Caco-2 (cell line): ENCODE data around the gene S100A16. TPM values are rescaled to one million over a fixed set of nuclear protein-coding genes. Genes with fewer than 3 reads are reported as not detected.

Experiments
- BruUV-seq: library from RNA; stranded (reverse); fragments of 400-500 nt; replicated peaks from 2 replicates; lab custom pipeline; 2021; lab: Mats Ljungman, UMichigan
- CTCF ChIA-PET: fragments of 300-600 bp; sonication (Branson Sonifier 250); formaldehyde crosslinking; loops from one replicate; lab custom pipeline; 2022; ENCODE audit warnings: antibody characterized with exemption; lab: Charles Lee
- POLR2A ChIA-PET: fragments of 300-600 bp; sonication (Branson Sonifier 250); formaldehyde crosslinking; loops from one replicate; lab custom pipeline; 2022; ENCODE audit warnings: antibody characterized with exemption; lab: Charles Lee
- DNase-seq, 2 experiments: peaks; one replicate each; pipeline versions ENCODE4 v3.0.0 to v3.0.0-alpha.2; 2020 to 2022
- H3K27me3 ChIP-seq: replicated peaks from 2 replicates; pipeline ENCODE4 v1.6.0; 2011; ENCODE audit warnings: low read length; ENCODE audit not compliant: control insufficient read depth, insufficient read depth
- H3K36me3 ChIP-seq: 2 replicates; pipeline ENCODE4 v1.5.1; 2011; ENCODE audit warnings: low read length; ENCODE audit not compliant: control insufficient read depth, insufficient read depth
- H3K4me1 ChIP-seq: fragments of 250-450 bp; sonication (Bioruptor Pico); 2 replicates; pipeline ENCODE4 v1.5.1; 2020; ENCODE audit warnings: mild to moderate bottlenecking
- H3K4me3 ChIP-seq: 2 replicates; pipeline ENCODE4 v1.5.1; 2011; ENCODE audit warnings: low read depth, mild to moderate bottlenecking, control low read depth, low read length
- H3K9me3 ChIP-seq: fragments of 250-450 bp; sonication (Bioruptor Pico); 2 replicates; pipeline ENCODE4 v1.5.1; 2020; ENCODE audit warnings: mild to moderate bottlenecking, moderate library complexity
- H3K27ac Mint-ChIP-seq: one replicate; pipeline ENCODE4 v1.8.0; 2022; ENCODE audit warnings: mixed read lengths; ENCODE audit not compliant: unreplicated experiment
- H3K27me3 Mint-ChIP-seq: one replicate; pipeline ENCODE4 v1.8.0; 2022; ENCODE audit warnings: mixed read lengths; ENCODE audit not compliant: insufficient read depth, unreplicated experiment
- H3K36me3 Mint-ChIP-seq: one replicate; pipeline ENCODE4 v1.8.0; 2022; ENCODE audit warnings: mild to moderate bottlenecking, mixed read lengths; ENCODE audit not compliant: insufficient read depth, unreplicated experiment
- H3K4me1 Mint-ChIP-seq: one replicate; pipeline ENCODE4 v1.8.0; 2022; ENCODE audit warnings: low read depth, mixed read lengths; ENCODE audit not compliant: unreplicated experiment
- H3K4me3 Mint-ChIP-seq: one replicate; pipeline ENCODE4 v1.8.0; 2022; ENCODE audit warnings: mild to moderate bottlenecking, moderate library complexity, mixed read lengths; ENCODE audit not compliant: unreplicated experiment
- H3K9me3 Mint-ChIP-seq: one replicate; pipeline ENCODE4 v1.8.0; 2022; ENCODE audit warnings: mixed read lengths; ENCODE audit not compliant: unreplicated experiment
- CTCF ChIP-seq, 2 experiments: fragments of 200-600 bp in 1 of 2; IDR thresholded peaks; 1 replicate in 1 of 2; 2 replicates in 1 of 2; pipeline versions ENCODE4 v1.5.1 to v1.8.0; 2011 to 2022; ENCODE audit warnings: antibody characterized with exemption in 1 of 2, control low read depth in 1 of 2, inconsistent platforms in 1 of 2, low read depth in 1 of 2, low read length in 1 of 2, mild to moderate bottlenecking in 1 of 2, moderate library complexity in 1 of 2; ENCODE audit not compliant: insufficient read depth in 1 of 2, severe bottlenecking in 1 of 2, unreplicated experiment in 1 of 2
- intact Hi-C: fragments of 100-400 bp; cut with micrococcal nuclease; formaldehyde crosslinking; loops from one replicate; pipeline ENCODE4 v1.10.0; 2022; ENCODE audit not compliant: unreplicated experiment
- total RNA-seq: library from RNA; stranded (reverse); gene quantifications from 2 replicates; pipeline ENCODE4 v1.2.3, GENCODE V29; 2022

The S100A16 gene
- total RNA-seq, 1 experiment from 2014 or later = 243 TPM

GRCh38 chr1:153610334-153610733 lies 2.6 kb downstream of the S100A16 start:
- intact Hi-C loops = no loop called here
- TF ChIP-seq CTCF (IDR thresholded peaks at IDR 0.05; ENCODE audit: insufficient read depth in 1 of 2, low read depth in 1 of 2, low read length in 1 of 2, severe bottlenecking in 1 of 2, unreplicated experiment in 1 of 2) = no peak
- POLR2A ChIA-PET = interaction anchor here (0.6 kb wide), 1 partner anchor 96 kb away, joined by 3 read pairs; no protein-coding TSS in a partner anchor
- no TSS peak for BruUV-seq
- Mint-ChIP-seq H3K36me3 (peaks cover 80% of the 10 kb centered on the region), H3K9me3 (no peaks in the 10 kb centered on the region), H3K27me3 (no peaks in the 10 kb centered on the region), H3K27ac (peak overlapping the region; percentile 56), H3K4me1 (peaks cover 45% of the 10 kb centered on the region), H3K4me3 (peak overlapping the region; percentile 74)
- peak in 1 of 2 experiments; percentile 58 for DNase-seq
- Histone ChIP-seq H3K4me3 (no peak overlapping the region), H3K9me3 (no peaks in the 10 kb centered on the region), H3K36me3 (peaks cover 8% of the 10 kb centered on the region), H3K27me3 (no peaks in the 10 kb centered on the region), H3K4me1 (peaks cover 59% of the 10 kb centered on the region)
- CTCF ChIA-PET = no interaction called here

- POLR2A ChIA-PET = no interaction called here
- H3K9me3 ChIP-seq = no peaks in the 10 kb centered on the region
- H3K36me3 ChIP-seq = peaks cover 8% of the 10 kb centered on the region
- no peak for DNase-seq
- no peaks in the 10 kb centered on the region for H3K27me3 ChIP-seq
- Mint-ChIP-seq H3K9me3 (no peaks in the 10 kb centered on the region), H3K4me3 (peak overlapping the region; percentile 74), H3K4me1 (peaks cover 42% of the 10 kb centered on the region), H3K36me3 (peaks cover 82% of the 10 kb centered on the region), H3K27me3 (no peaks in the 10 kb centered on the region), H3K27ac (peak overlapping the region; percentile 56)
- H3K4me3 ChIP-seq = no peak overlapping the region
- CTCF ChIA-PET = no interaction called here
- H3K4me1 ChIP-seq = peaks cover 61% of the 10 kb centered on the region
- TF ChIP-seq CTCF (IDR thresholded peaks at IDR 0.05; ENCODE audit: insufficient read depth in 1 of 2, low read depth in 1 of 2, low read length in 1 of 2, severe bottlenecking in 1 of 2, unreplicated experiment in 1 of 2) = no peak
- intact Hi-C loops = no loop called here
- TSS peak; percentile 30 for BruUV-seq
Observed at GRCh38 chr1:153609585-153609907, 3.4 kb downstream of the S100A16 start.

GRCh38 chr1:153608742-153609584 lies 4.0 kb downstream of the S100A16 start:
- ChIA-PET POLR2A (interaction anchor here (1.5 kb wide), 1 partner anchor 18 kb away, joined by 9 read pairs; the partner anchor contains the start of gene S100A13), CTCF (interaction anchor here (1.5 kb wide), 1 partner anchor 43 kb away, joined by 5 read pairs; no protein-coding TSS in a partner anchor)
- Mint-ChIP-seq H3K4me3 (peak overlapping the region; percentile 74), H3K9me3 (no peaks in the 10 kb centered on the region), H3K27ac (peak overlapping the region; percentile 56), H3K4me1 (peaks cover 36% of the 10 kb centered on the region), H3K27me3 (no peaks in the 10 kb centered on the region), H3K36me3 (peaks cover 76% of the 10 kb centered on the region)
- peak; percentile 84 to 88 for DNase-seq
- Histone ChIP-seq H3K27me3 (no peaks in the 10 kb centered on the region), H3K4me3 (peak overlapping the region; percentile 33), H3K36me3 (peaks cover 8% of the 10 kb centered on the region), H3K9me3 (no peaks in the 10 kb centered on the region), H3K4me1 (peaks cover 55% of the 10 kb centered on the region)
- no TSS peak for BruUV-seq
- intact Hi-C loops = no loop called here
- no peak for TF ChIP-seq CTCF (IDR thresholded peaks at IDR 0.05; ENCODE audit: insufficient read depth in 1 of 2, low read depth in 1 of 2, low read length in 1 of 2, severe bottlenecking in 1 of 2, unreplicated experiment in 1 of 2)
